Panc1 (cell line): ENCODE results near the gene AGBL4.

Source experiments
- CTCF ChIP-seq: fragments of 450-650 bp; IDR thresholded peaks from 2 replicates; pipeline ENCODE4 v1.5.1; 2017; ENCODE audit warnings: mild to moderate bottlenecking
- POLR2AphosphoS5 ChIP-seq: IDR thresholded peaks from 2 replicates; pipeline ENCODE4 v1.6.1; 2012; ENCODE audit warnings: mild to moderate bottlenecking, low read depth, low read length, moderate library complexity
- SIN3A ChIP-seq: IDR thresholded peaks from 2 replicates; pipeline ENCODE4 v1.6.1; 2012; ENCODE audit warnings: low read depth, mild to moderate bottlenecking, low read length, moderate library complexity, borderline replicate concordance; ENCODE audit not compliant: insufficient read depth
- TCF7L2 ChIP-seq: IDR thresholded peaks from 2 replicates; pipeline ENCODE4 v1.6.1; 2011; ENCODE audit warnings: mild to moderate bottlenecking, low read depth, low read length, inconsistent platforms
- TF ChIP-seq, protein P1 (sequence below), 2 experiments: IDR thresholded peaks; 2 replicates each; pipeline ENCODE4 v1.6.1; 2011 to 2012; ENCODE audit warnings: low read depth in 2 of 2, control low read depth in 1 of 2, low read length in 1 of 2, mild to moderate bottlenecking in 1 of 2, moderate library complexity in 1 of 2; ENCODE audit not compliant: insufficient read depth in 1 of 2

DNA sequence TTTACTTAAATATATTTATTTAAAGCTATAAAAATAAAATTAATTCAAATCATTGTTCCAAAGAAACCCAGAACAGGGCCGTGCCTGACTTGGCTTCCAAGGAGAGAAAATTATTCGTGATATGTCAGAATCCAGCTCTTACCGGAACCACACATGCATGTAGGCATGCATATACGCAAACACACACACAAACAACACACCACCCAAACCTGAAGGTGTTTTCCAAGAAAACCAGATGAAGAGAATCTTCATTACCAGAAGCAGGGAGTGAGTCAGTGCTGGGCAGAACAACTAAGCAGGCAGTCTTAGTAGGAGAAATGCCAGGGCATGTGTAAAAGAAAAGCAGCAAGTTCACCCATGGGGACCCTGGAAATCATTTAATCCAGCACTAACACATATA is 815.0 kb downstream of the AGBL4 start:
- TF ChIP-seq CTCF (no peak), POLR2AphosphoS5 (no peak), SIN3A (no peak), TCF7L2 (no peak)
- TF ChIP-seq, protein P1, sequence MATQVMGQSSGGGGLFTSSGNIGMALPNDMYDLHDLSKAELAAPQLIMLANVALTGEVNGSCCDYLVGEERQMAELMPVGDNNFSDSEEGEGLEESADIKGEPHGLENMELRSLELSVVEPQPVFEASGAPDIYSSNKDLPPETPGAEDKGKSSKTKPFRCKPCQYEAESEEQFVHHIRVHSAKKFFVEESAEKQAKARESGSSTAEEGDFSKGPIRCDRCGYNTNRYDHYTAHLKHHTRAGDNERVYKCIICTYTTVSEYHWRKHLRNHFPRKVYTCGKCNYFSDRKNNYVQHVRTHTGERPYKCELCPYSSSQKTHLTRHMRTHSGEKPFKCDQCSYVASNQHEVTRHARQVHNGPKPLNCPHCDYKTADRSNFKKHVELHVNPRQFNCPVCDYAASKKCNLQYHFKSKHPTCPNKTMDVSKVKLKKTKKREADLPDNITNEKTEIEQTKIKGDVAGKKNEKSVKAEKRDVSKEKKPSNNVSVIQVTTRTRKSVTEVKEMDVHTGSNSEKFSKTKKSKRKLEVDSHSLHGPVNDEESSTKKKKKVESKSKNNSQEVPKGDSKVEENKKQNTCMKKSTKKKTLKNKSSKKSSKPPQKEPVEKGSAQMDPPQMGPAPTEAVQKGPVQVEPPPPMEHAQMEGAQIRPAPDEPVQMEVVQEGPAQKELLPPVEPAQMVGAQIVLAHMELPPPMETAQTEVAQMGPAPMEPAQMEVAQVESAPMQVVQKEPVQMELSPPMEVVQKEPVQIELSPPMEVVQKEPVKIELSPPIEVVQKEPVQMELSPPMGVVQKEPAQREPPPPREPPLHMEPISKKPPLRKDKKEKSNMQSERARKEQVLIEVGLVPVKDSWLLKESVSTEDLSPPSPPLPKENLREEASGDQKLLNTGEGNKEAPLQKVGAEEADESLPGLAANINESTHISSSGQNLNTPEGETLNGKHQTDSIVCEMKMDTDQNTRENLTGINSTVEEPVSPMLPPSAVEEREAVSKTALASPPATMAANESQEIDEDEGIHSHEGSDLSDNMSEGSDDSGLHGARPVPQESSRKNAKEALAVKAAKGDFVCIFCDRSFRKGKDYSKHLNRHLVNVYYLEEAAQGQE (IDR thresholded peaks at IDR 0.05; ENCODE audit: insufficient read depth in 1 of 2, low read depth in 2 of 2, low read length in 1 of 2): no peak
